HepG2 (cell line): Measurements from ENCODE around the gene SLC6A6. TPM values are rescaled to one million over a fixed set of nuclear protein-coding genes. Genes with fewer than 3 reads are reported as not detected.

Experiments used
- ATAC-seq: fragments of 200-7000 bp; cut with Tn5 transposase; 3 replicates; pipeline ENCODE4 v1.9.1; 2020; ENCODE audit warnings: mild to moderate bottlenecking, moderate library complexity
- BruUV-seq: library from RNA; stranded (reverse); fragments of 400-500 nt; replicated peaks from 2 replicates; lab custom pipeline; 2021; lab: Mats Ljungman, UMichigan
- CTCF ChIA-PET: fragments of 300-600 bp; formaldehyde crosslinking; extraction: SDS; loops from one replicate; lab custom pipeline; 2021; ENCODE audit warnings: low total read pairs, inconsistent platforms, low intra/inter-chr PET ratio; lab: Yijun Ruan, JAX
- POLR2A ChIA-PET: fragments of 350-600 bp; sonication (Branson Sonifier 250); formaldehyde crosslinking; loops from one replicate; lab custom pipeline; 2020; ENCODE audit warnings: antibody characterized with exemption, inconsistent platforms; lab: Yijun Ruan, JAX
- DNase-seq: peaks from one replicate; pipeline ENCODE4 v3.0.0-alpha.2; 2015; ENCODE audit warnings: low spot score
- FAIRE-seq: peaks from 3 replicates; lab custom pipeline; 2011; peaks lifted over from hg19 to GRCh38; lab: Jason Lieb, UNC
- H2AFZ ChIP-seq: one replicate; pipeline ENCODE4 v1.6.1; 2011; ENCODE audit warnings: low read length, inconsistent platforms
- H3K27ac ChIP-seq: fragments of 300-600 bp; 3 replicates; pipeline ENCODE4 v1.8.0; 2011; ENCODE audit warnings: mixed run types, mild to moderate bottlenecking, mixed read lengths, low read length, inconsistent platforms; ENCODE audit not compliant: insufficient read depth; ENCODE audit errors: extremely low read length
- H3K27me3 ChIP-seq, 2 experiments: fragments of 200-600 bp in 1 of 2; 2 replicates in 1 of 2; 3 replicates in 1 of 2; pipeline versions ENCODE4 v1.6.0 to v1.8.0; 2011; ENCODE audit warnings: low read length in 2 of 2, mild to moderate bottlenecking in 2 of 2, moderate library complexity in 2 of 2, inconsistent platforms in 1 of 2; ENCODE audit not compliant: insufficient read depth in 2 of 2, control insufficient read depth in 1 of 2
- H3K36me3 ChIP-seq, 2 experiments: fragments of 200-600 bp in 1 of 2; replicated peaks in 1 of 2; 2 replicates in 1 of 2; 3 replicates in 1 of 2; pipeline versions ENCODE4 v1.5.1 to v1.8.0; 2011; ENCODE audit warnings: low read length in 2 of 2, inconsistent platforms in 1 of 2; ENCODE audit not compliant: insufficient read depth in 2 of 2, control insufficient read depth in 1 of 2
- H3K4me1 ChIP-seq: 2 replicates; pipeline ENCODE4 v1.5.1; 2012; ENCODE audit warnings: low read length, inconsistent platforms; ENCODE audit not compliant: insufficient read depth
- H3K4me2 ChIP-seq: 2 replicates; pipeline ENCODE4 v1.6.0; 2011; ENCODE audit warnings: low read depth, low read length, inconsistent platforms
- H3K4me3 ChIP-seq, 3 experiments: fragments of 200-600 bp in 1 of 3; sonication (generic), shearing (Covaris generic) in 1 of 3; replicated peaks in 1 of 3; 2 replicates each; pipeline ENCODE4 v1.5.1; 2011 to 2016; ENCODE audit warnings: low read length in 3 of 3, inconsistent platforms in 2 of 3, low read depth in 2 of 3, mild to moderate bottlenecking in 2 of 3, control low read depth in 1 of 3, mixed read lengths in 1 of 3; ENCODE audit not compliant: insufficient read depth in 1 of 3
- H3K79me2 ChIP-seq: one replicate; pipeline ENCODE4 v1.6.1; 2011; ENCODE audit warnings: low read length, inconsistent platforms; ENCODE audit not compliant: insufficient read depth
- H3K9ac ChIP-seq: 2 replicates; pipeline ENCODE4 v1.6.0; 2011; ENCODE audit warnings: mild to moderate bottlenecking, low read depth, low read length, inconsistent platforms; ENCODE audit not compliant: insufficient read depth
- H3K9me3 ChIP-seq: 2 replicates; pipeline ENCODE4 v1.5.1; 2012; ENCODE audit warnings: mild to moderate bottlenecking, low read length
- H4K20me1 ChIP-seq: 2 replicates; pipeline ENCODE4 v1.6.0; 2011; ENCODE audit warnings: inconsistent platforms, mild to moderate bottlenecking, low read length, moderate library complexity; ENCODE audit not compliant: insufficient read depth
- CCDC6 ChIP-seq: sonication (generic); formaldehyde crosslinking; IDR thresholded peaks from 2 replicates; pipeline ENCODE4 v1.8.1; 2022; ENCODE audit warnings: mild to moderate bottlenecking, missing genetic modification reagents, moderate library complexity
- GRHL1 ChIP-seq: sonication (generic); formaldehyde crosslinking; conservative IDR thresholded peaks from 2 replicates; pipeline ENCODE4 v1.8.0; 2022; ENCODE audit warnings: missing genetic modification reagents
- HMGA1 ChIP-seq: sonication (generic); formaldehyde crosslinking; conservative IDR thresholded peaks from 2 replicates; pipeline ENCODE4 v1.4.0; 2020; ENCODE audit warnings: missing genetic modification reagents
- HMGXB3 ChIP-seq: sonication (generic); formaldehyde crosslinking; IDR thresholded peaks from 2 replicates; pipeline ENCODE4 v1.4.0; 2020; ENCODE audit warnings: missing genetic modification reagents, borderline replicate concordance
- PAX8 ChIP-seq: sonication (generic); formaldehyde crosslinking; IDR thresholded peaks from 2 replicates; pipeline ENCODE4 v1.8.0; 2022; ENCODE audit warnings: mild to moderate bottlenecking, missing genetic modification reagents, borderline replicate concordance
- POLR2G ChIP-seq: fragments of 200-400 bp; formaldehyde crosslinking; IDR thresholded peaks from 2 replicates; pipeline ENCODE4 v1.6.1; 2018; ENCODE audit warnings: mild to moderate bottlenecking, low read depth, low read length, moderate library complexity
- ZNF629 ChIP-seq: sonication (generic); formaldehyde crosslinking; conservative IDR thresholded peaks from 2 replicates; pipeline ENCODE4 v1.5.0; 2020; ENCODE audit warnings: missing genetic modification reagents
- WGBS: methylation state at CpG from one replicate; pipeline ENCODE4 v1.1.6; 2017; ENCODE audit warnings: low lambda C conversion rate; 5-methylcytosine and 5-hydroxymethylcytosine counted together
- in situ Hi-C: cut with HindIII; loops from 2 replicates; pipeline ENCODE4 v1.10.0; 2017; ENCODE audit warnings: low pct_unique_long_range_greater_than_20kb; ENCODE audit not compliant: extremely low pct_ligation_motif_present
- intact Hi-C: fragments of 100-400 bp; cut with micrococcal nuclease; formaldehyde crosslinking; loops from one replicate; pipeline ENCODE4 v1.10.0; 2022; ENCODE audit not compliant: unreplicated experiment
- polyA plus RNA-seq, 8 experiments: library from polyadenylated mRNA; depleted of rRNA in 3 of 8; stranded (reverse) in 7 of 8; unstranded in 1 of 8; fragments of >200 nt; fragmentation: Illumina TruSeq in 4 of 8; extraction: Trizol in 4 of 8; gene quantifications; 2 replicates each; pipeline versions ENCODE4 v1.2.1 to v1.2.3, GENCODE V29; 2011 to 2016; ENCODE audit warnings: low read depth in 4 of 8, missing spikeins in 1 of 8, mixed read lengths in 1 of 8; ENCODE audit not compliant: insufficient read depth in 1 of 8
- total RNA-seq, 5 experiments: library from RNA; depleted of rRNA; stranded (reverse); fragments of >200 nt; fragmentation: Illumina TruSeq; extraction: Trizol; gene quantifications; 2 replicates each; pipeline ENCODE4 v1.2.3, GENCODE V29; 2016; ENCODE audit warnings: low read depth in 1 of 5

SLC6A6 gene
- total and polyA plus RNA-seq, 2 of the 13 experiments (the other 11 are each of a cell fraction or from before 2014, with no cell fraction given) = 14.1 to 20.7 TPM

- H3K79me2 ChIP-seq = no peaks in the 10 kb centered on the region
- ChIA-PET POLR2A (no interaction called here), CTCF (no interaction called here)
- H3K36me3 ChIP-seq = peaks cover 13 to 43% of the 10 kb centered on the region in 2 experiments; a peak in 4 of 5 replicates
- FAIRE-seq = no peak
- no peak for DNase-seq
- no peak overlapping the region for H2AFZ ChIP-seq
- BruUV-seq = no TSS peak
- no peak overlapping the region for H3K4me3 ChIP-seq
- intact Hi-C loops (no loop called here), in situ Hi-C loops (loop anchor here (5.0 to 10.0 kb wide), 4 partner anchors 62 to 570 kb away; partner anchors contain the start of gene SLC6A6)
- 96% methylated on average over 4 of the region's 4 CpGs for WGBS
- no peak overlapping the region for H3K27ac ChIP-seq
- no peak overlapping the region for H3K4me2 ChIP-seq
- H3K9ac ChIP-seq = no peak overlapping the region
- TF ChIP-seq GRHL1 (CRISPR knock-in tag) = no peak
- no peak for TF ChIP-seq HMGXB3 (CRISPR knock-in tag)
- no peak for TF ChIP-seq HMGA1 (CRISPR knock-in tag)
- no peak for TF ChIP-seq PAX8 (CRISPR knock-in tag)
- peak; percentile 41; the same call in 1 of the 2 replicates for TF ChIP-seq ZNF629 (CRISPR knock-in tag)
- TF ChIP-seq POLR2G = no peak
- no peak for TF ChIP-seq CCDC6
- no peaks in the 10 kb centered on the region for H3K27me3 ChIP-seq
- no peaks in the 10 kb centered on the region for H3K9me3 ChIP-seq
- no peak for ATAC-seq
- no peaks in the 10 kb centered on the region for H4K20me1 ChIP-seq
- H3K4me1 ChIP-seq = no peaks in the 10 kb centered on the region
Observed at GRCh38 chr3:14464521-14464920, 62.1 kb downstream of the SLC6A6 start.
